B cell (primary cell): ENCODE measurements around the gene NRDE2. TPM values are rescaled to one million over a fixed set of nuclear protein-coding genes. Genes with fewer than 3 reads are reported as not detected.

Experiments
- ATAC-seq: fragments of 200-7000 bp; cut with Tn5 transposase; one replicate; pipeline ENCODE4 v1.10.0; 2021; ENCODE audit warnings: low read depth, mild to moderate bottlenecking, moderate number of reproducible peaks, moderate library complexity
- CTCF ChIA-PET: fragments of 350-600 bp; sonication (Branson Sonifier 250); formaldehyde crosslinking; loops from one replicate; lab custom pipeline; 2021; ENCODE audit warnings: antibody characterized with exemption, inconsistent platforms; lab: Charles Lee
- POLR2A ChIA-PET: fragments of 350-600 bp; sonication (Branson Sonifier 250); formaldehyde crosslinking; loops from one replicate; lab custom pipeline; 2021; ENCODE audit warnings: antibody characterized with exemption; lab: Charles Lee
- DNase-seq: peaks from one replicate; pipeline ENCODE4 v3.0.0; 2013
- H2AFZ ChIP-seq: 2 replicates; pipeline ENCODE4 v1.6.1; 2012; ENCODE audit warnings: mild to moderate bottlenecking, low read depth, low read length; ENCODE audit not compliant: insufficient read depth, poor library complexity, severe bottlenecking
- H3K27ac ChIP-seq, 2 donors: 1 replicate in 1 of 2; 2 replicates in 1 of 2; pipeline ENCODE4 v1.5.1; 2012 to 2013; ENCODE audit warnings: low read length in 2 of 2, mild to moderate bottlenecking in 2 of 2, moderate library complexity in 1 of 2
- H3K27me3 ChIP-seq, 4 experiments: fragments of 200-600 bp in 1 of 4; sonication (generic) in 1 of 4; replicated peaks in 1 of 4; 1 replicate in 2 of 4; 2 replicates in 2 of 4; pipeline versions ENCODE4 v1.6.1 to v1.7.0; 2013 to 2016; ENCODE audit warnings: low read length in 3 of 4, mild to moderate bottlenecking in 2 of 4, mixed read lengths in 1 of 4, moderate library complexity in 1 of 4; ENCODE audit not compliant: insufficient read depth in 4 of 4, control insufficient read depth in 3 of 4; ENCODE audit errors: control extremely low read depth in 1 of 4
- H3K36me3 ChIP-seq, 2 experiments: replicated peaks in 1 of 2; 1 replicate in 1 of 2; 2 replicates in 1 of 2; pipeline versions ENCODE4 v1.6.1 to v1.7.1; 2013; ENCODE audit warnings: low read length in 1 of 2; ENCODE audit not compliant: insufficient read depth in 2 of 2, control insufficient read depth in 1 of 2; ENCODE audit errors: control extremely low read depth in 1 of 2, extremely low read depth in 1 of 2
- H3K4me1 ChIP-seq, 2 donors: fragments of 200-600 bp in 1 of 2; sonication (generic) in 1 of 2; 1 replicate in 1 of 2; 2 replicates in 1 of 2; pipeline versions ENCODE4 v1.5.1 to v1.6.1; 2013 to 2017; ENCODE audit warnings: low read length in 2 of 2; ENCODE audit not compliant: control insufficient read depth in 2 of 2, insufficient read depth in 2 of 2
- H3K4me2 ChIP-seq: replicated peaks from 2 replicates; pipeline ENCODE3; 2012; ENCODE audit warnings: mild to moderate bottlenecking, low read depth, low read length; ENCODE audit not compliant: poor library complexity, severe bottlenecking
- H3K4me3 ChIP-seq, 5 experiments: fragments of 200-600 bp in 1 of 5; sonication (generic) in 1 of 5; 1 replicate in 3 of 5; 2 replicates in 2 of 5; pipeline versions ENCODE4 v1.5.1 to v1.7.0; 2011 to 2016; ENCODE audit warnings: low read length in 4 of 5, mild to moderate bottlenecking in 4 of 5, low read depth in 2 of 5, control low read depth in 1 of 5, moderate library complexity in 1 of 5; ENCODE audit not compliant: insufficient read depth in 1 of 5; ENCODE audit errors: control extremely low read depth in 1 of 5, extremely low read depth in 1 of 5
- H3K79me2 ChIP-seq: fragments of 200-600 bp; sonication (generic); one replicate; pipeline ENCODE4 v1.6.0; 2016; ENCODE audit warnings: low read length; ENCODE audit not compliant: control insufficient read depth, insufficient read depth
- H3K9ac ChIP-seq: fragments of 200-600 bp; sonication (generic); 2 replicates; pipeline ENCODE4 v1.6.1; 2017; ENCODE audit warnings: mild to moderate bottlenecking, low read length, moderate library complexity
- H3K9me3 ChIP-seq, 3 donors: one replicate each; pipeline versions ENCODE4 v1.6.1 to v1.7.1; 2013; ENCODE audit warnings: low read length in 2 of 3; ENCODE audit not compliant: control insufficient read depth in 2 of 3, insufficient read depth in 1 of 3; ENCODE audit errors: control extremely low read depth in 1 of 3
- H4K20me1 ChIP-seq: 2 replicates; pipeline ENCODE4 v1.6.0; 2012; ENCODE audit warnings: mild to moderate bottlenecking, low read length; ENCODE audit not compliant: insufficient read depth, control insufficient read depth, poor library complexity, severe bottlenecking
- H3K27ac Mint-ChIP-seq: one replicate; pipeline ENCODE4 v1.8.0; 2021; ENCODE audit warnings: mixed read lengths
- H3K27me3 Mint-ChIP-seq: one replicate; pipeline ENCODE4 v1.8.0; 2021; ENCODE audit warnings: mixed read lengths
- H3K4me1 Mint-ChIP-seq: one replicate; pipeline ENCODE4 v1.8.0; 2021; ENCODE audit warnings: mixed read lengths
- H3K4me3 Mint-ChIP-seq: one replicate; pipeline ENCODE4 v1.8.0; 2021; ENCODE audit warnings: mixed read lengths
- H3K9me3 Mint-ChIP-seq: one replicate; pipeline ENCODE4 v1.8.0; 2022; ENCODE audit warnings: mixed read lengths; ENCODE audit not compliant: insufficient read depth
- EZH2 ChIP-seq: IDR thresholded peaks from 2 replicates; pipeline ENCODE4 v1.6.1; 2012; ENCODE audit warnings: borderline replicate concordance, low read depth, mild to moderate bottlenecking, moderate library complexity, low read length; ENCODE audit not compliant: insufficient read depth, poor library complexity, severe bottlenecking
- WGBS: methylation state at CpG from one replicate; pipeline ENCODE4 v1.1.5; 2013; ENCODE audit warnings: missing lambda C conversion rate; ENCODE audit not compliant: insufficient coverage; 5-methylcytosine and 5-hydroxymethylcytosine counted together
- intact Hi-C: fragments of 100-400 bp; cut with micrococcal nuclease; formaldehyde crosslinking; loops from one replicate; pipeline ENCODE4 v1.10.0; 2022
- polyA plus RNA-seq: library from polyadenylated mRNA; depleted of rRNA; stranded (reverse); fragments of >200 nt; gene quantifications from 2 replicates; pipeline ENCODE4 v1.2.3, GENCODE V29; 2012
- total RNA-seq, 2 donors: library from RNA; stranded (reverse); fragments of 120-200 nt in 1 of 2; gene quantifications; 1 replicate in 1 of 2; 2 replicates in 1 of 2; pipeline versions ENCODE4 v1.2.3 to v1.2.4, GENCODE V29; 2013 to 2022
- TF ChIP-seq, protein P1 (sequence below): fragments of 200-600 bp; IDR thresholded peaks from one replicate; pipeline ENCODE4 v1.8.0; 2022; ENCODE audit warnings: antibody characterized with exemption, mild to moderate bottlenecking

Gene NRDE2
- total and polyA plus RNA-seq, 2 donors (not counting 1 experiment from before 2014, with no cell fraction given), result 5.3 to 35.8 TPM

DNA sequence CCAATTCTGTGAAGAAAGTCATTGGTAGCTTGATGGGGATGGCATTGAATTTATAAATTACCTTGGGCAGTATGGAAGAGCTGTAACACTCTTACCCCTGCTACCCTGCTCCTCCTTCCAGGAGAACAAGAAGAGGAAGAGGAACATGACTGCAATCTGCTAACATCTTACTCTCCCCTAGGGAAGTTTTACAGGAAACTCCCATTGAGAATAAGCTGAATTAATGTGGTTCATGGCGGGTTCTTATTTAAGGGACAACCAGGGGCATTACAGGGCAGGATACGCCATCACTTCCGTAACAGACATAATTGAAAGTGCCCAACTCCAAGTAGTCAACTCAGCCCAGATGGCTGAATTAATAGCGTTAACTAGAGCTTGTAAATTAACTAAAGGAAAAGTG, 84.8 kb downstream of the NRDE2 start:
- no peak for DNase-seq
- Histone ChIP-seq H2AFZ (no peak overlapping the region), H3K27ac (no peak overlapping the region), H3K36me3 (no peaks in the 10 kb centered on the region), H3K4me1 (no peaks in the 10 kb centered on the region), H3K9ac (no peak overlapping the region), H3K4me2 (no peak overlapping the region), H3K79me2 (no peaks in the 10 kb centered on the region), H3K27me3 (peaks cover 0 to 8% (median 0%) of the 10 kb centered on the region in 4 experiments), H3K9me3 (peaks cover 1 to 14% (median 4%) of the 10 kb centered on the region in 3 donors), H4K20me1 (no peaks in the 10 kb centered on the region), H3K4me3 (no peak overlapping the region)
- intact Hi-C loops, result no loop called here
- TF ChIP-seq EZH2, result no peak
- TF ChIP-seq, protein P1, sequence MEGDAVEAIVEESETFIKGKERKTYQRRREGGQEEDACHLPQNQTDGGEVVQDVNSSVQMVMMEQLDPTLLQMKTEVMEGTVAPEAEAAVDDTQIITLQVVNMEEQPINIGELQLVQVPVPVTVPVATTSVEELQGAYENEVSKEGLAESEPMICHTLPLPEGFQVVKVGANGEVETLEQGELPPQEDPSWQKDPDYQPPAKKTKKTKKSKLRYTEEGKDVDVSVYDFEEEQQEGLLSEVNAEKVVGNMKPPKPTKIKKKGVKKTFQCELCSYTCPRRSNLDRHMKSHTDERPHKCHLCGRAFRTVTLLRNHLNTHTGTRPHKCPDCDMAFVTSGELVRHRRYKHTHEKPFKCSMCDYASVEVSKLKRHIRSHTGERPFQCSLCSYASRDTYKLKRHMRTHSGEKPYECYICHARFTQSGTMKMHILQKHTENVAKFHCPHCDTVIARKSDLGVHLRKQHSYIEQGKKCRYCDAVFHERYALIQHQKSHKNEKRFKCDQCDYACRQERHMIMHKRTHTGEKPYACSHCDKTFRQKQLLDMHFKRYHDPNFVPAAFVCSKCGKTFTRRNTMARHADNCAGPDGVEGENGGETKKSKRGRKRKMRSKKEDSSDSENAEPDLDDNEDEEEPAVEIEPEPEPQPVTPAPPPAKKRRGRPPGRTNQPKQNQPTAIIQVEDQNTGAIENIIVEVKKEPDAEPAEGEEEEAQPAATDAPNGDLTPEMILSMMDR, result no peak
- CTCF ChIA-PET, result no interaction called here
- Mint-ChIP-seq H3K4me1 (no peaks in the 10 kb centered on the region), H3K4me3 (no peak overlapping the region), H3K9me3 (peaks cover 4% of the 10 kb centered on the region), H3K27me3 (peaks cover 24% of the 10 kb centered on the region), H3K27ac (no peak overlapping the region)
- 100% methylated on average over 1 of the region's 4 CpGs for WGBS
- no peak for ATAC-seq
- POLR2A ChIA-PET, result no interaction called here

DNA sequence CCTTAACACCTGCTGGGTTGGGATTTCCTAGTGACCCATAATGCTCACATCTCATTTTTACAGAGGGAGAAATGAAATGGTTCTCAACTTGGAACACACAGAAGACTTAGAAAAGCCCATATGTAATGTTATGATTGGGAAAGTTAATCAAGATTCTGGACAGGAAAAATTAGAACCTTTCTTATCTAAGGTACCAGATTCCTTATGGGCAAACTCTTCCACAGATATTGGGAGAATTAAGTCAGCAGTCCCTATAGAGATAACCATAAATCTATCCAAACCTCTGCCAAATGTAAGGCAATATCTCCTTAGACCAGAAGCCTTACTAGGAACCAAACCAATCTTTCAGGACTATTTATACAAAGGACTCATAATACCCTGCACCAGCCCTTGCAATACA, 89.3 kb downstream of the NRDE2 start:
- peaks cover 7 to 45% (median 35%) of the 10 kb centered on the region in 3 donors for H3K9me3 ChIP-seq
- Mint-ChIP-seq H3K27me3 (peaks cover 18% of the 10 kb centered on the region), H3K4me3 (no peak overlapping the region), H3K4me1 (no peaks in the 10 kb centered on the region), H3K9me3 (peaks cover 17% of the 10 kb centered on the region), H3K27ac (no peak overlapping the region)
- H3K4me2 ChIP-seq, result no peak overlapping the region
- H3K9ac ChIP-seq, result no peak overlapping the region
- no peak overlapping the region for H2AFZ ChIP-seq
- no peaks in the 10 kb centered on the region for H3K79me2 ChIP-seq
- H4K20me1 ChIP-seq, result no peaks in the 10 kb centered on the region
- no peak overlapping the region for H3K27ac ChIP-seq
- peaks cover 0 to 4% (median 0%) of the 10 kb centered on the region in 4 experiments for H3K27me3 ChIP-seq
- H3K36me3 ChIP-seq, result no peaks in the 10 kb centered on the region
- no peak for ATAC-seq
- TF ChIP-seq, protein P1, result no peak
- no peak for TF ChIP-seq EZH2
- ChIA-PET POLR2A (no interaction called here), CTCF (no interaction called here)
- intact Hi-C loops, result no loop called here
- H3K4me3 ChIP-seq, result no peak overlapping the region
- no peak for DNase-seq
- H3K4me1 ChIP-seq, result no peaks in the 10 kb centered on the region
